Gastroesophageal sphincter (tissue), 3 donors: ENCODE measurements around the gene FHOD3.

ENCODE experiments used
- POLR2A ChIP-seq, 2 donors: fragments of 450-650 bp; IDR thresholded peaks; one replicate each; pipeline ENCODE4 v1.6.1; 2017; ENCODE audit warnings: antibody characterized with exemption in 2 of 2, mild to moderate bottlenecking in 2 of 2, moderate library complexity in 1 of 2
- TF ChIP-seq, protein P1 (sequence below), 4 experiments: fragments of 200-600 bp in 2 of 4; fragments of 450-650 bp in 2 of 4; sonication (generic) in 1 of 4; IDR thresholded peaks; one replicate each; pipeline ENCODE4 v1.5.1; 2017 to 2019; ENCODE audit warnings: antibody characterized with exemption in 4 of 4, mild to moderate bottlenecking in 2 of 4, moderate library complexity in 2 of 4

- no peak for TF ChIP-seq POLR2A (IDR thresholded peaks at IDR 0.05)
- TF ChIP-seq, protein P1, sequence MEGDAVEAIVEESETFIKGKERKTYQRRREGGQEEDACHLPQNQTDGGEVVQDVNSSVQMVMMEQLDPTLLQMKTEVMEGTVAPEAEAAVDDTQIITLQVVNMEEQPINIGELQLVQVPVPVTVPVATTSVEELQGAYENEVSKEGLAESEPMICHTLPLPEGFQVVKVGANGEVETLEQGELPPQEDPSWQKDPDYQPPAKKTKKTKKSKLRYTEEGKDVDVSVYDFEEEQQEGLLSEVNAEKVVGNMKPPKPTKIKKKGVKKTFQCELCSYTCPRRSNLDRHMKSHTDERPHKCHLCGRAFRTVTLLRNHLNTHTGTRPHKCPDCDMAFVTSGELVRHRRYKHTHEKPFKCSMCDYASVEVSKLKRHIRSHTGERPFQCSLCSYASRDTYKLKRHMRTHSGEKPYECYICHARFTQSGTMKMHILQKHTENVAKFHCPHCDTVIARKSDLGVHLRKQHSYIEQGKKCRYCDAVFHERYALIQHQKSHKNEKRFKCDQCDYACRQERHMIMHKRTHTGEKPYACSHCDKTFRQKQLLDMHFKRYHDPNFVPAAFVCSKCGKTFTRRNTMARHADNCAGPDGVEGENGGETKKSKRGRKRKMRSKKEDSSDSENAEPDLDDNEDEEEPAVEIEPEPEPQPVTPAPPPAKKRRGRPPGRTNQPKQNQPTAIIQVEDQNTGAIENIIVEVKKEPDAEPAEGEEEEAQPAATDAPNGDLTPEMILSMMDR (IDR thresholded peaks at IDR 0.05), result no peak
Measured at GRCh38 chr18:36460854-36461253, 163.3 kb downstream of the FHOD3 start.
